ENCODE results near the gene DNAJC18. TPM values are rescaled to one million over a fixed set of nuclear protein-coding genes. Genes with fewer than 3 reads are reported as not detected.

DNAJC18 gene
- total RNA-seq, 6 experiments from 2014 or later, result 0.37 to 2.9 (median 0.75) TPM

DNA sequence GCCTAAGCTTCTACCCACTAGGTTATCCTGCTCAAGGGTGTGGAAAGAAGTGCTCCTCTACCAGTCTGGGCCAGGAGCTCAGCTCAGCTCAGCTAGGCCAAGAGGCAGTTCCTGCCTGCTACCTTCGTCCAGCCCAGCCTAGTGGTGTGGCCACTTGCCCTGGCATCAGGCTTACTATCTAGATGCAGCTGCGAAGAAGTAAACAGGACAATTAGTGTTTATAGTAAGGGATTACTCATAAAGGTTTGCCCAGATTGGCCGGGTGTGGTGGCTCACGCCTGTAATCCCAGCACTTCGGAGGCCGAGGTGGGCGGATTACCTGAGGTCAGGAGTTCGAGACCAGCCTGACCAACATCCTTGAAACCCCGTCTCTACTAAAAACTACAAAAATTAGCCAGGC is 22.7 kb downstream of the DNAJC18 start:
- ATAC-seq (no peak), DNase-seq (peak in 1 of 3 donors; percentile 28)
- H3K27ac ChIP-seq, result no peak overlapping the region
- no peaks in the 10 kb centered on the region for H3K4me1 ChIP-seq
- H3K4me3 ChIP-seq, result no peak overlapping the region
- no peaks in the 10 kb centered on the region for H3K36me3 ChIP-seq
- no peaks in the 10 kb centered on the region for H3K27me3 ChIP-seq
- intact Hi-C loops (cut with DNase I), result no loop called here
- 80% methylated on average over 8 of the region's 9 CpGs for WGBS (ENCODE audit: insufficient coverage, low coverage, low lambda C conversion rate, missing lambda C conversion rate)
- no peaks in the 10 kb centered on the region for H3K9me3 ChIP-seq
- TF ChIP-seq CTCF (IDR thresholded peaks at IDR 0.05) (no peak), POLR2A (IDR thresholded peaks at IDR 0.05) (no peak)

DNA sequence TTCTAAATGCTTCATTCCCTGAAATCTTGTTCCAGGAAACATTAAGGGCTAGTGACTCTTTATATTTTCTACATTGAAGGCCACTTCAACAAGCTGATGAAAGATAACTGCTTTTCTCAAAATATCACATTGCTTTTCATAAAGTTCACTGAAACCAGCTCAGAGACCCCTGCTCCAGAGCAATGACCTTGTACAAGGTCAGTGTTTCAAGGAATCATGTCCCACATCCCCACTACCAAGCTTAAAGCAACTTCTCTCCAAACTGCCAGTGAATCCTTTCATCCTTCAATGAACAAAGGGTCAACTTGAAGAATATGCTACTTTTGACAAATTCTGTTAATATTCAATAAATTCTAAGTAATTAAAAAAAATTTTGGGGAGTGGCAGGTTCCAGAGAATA is 23.5 kb downstream of the DNAJC18 start:
- no peak for ATAC-seq

GRCh38 chr5:139415221-139415861 is 24.0 kb downstream of the DNAJC18 start:
- ATAC-seq (no peak), DNase-seq (peak in 1 of 3 donors; percentile 39)
- 69% methylated on average over 3 of the region's 8 CpGs for WGBS (ENCODE audit: insufficient coverage, low coverage, low lambda C conversion rate, missing lambda C conversion rate)
- Histone ChIP-seq H3K4me3 (no peak overlapping the region), H3K36me3 (no peaks in the 10 kb centered on the region), H3K27me3 (no peaks in the 10 kb centered on the region), H3K9me3 (no peaks in the 10 kb centered on the region), H3K27ac (no peak overlapping the region), H3K4me1 (no peaks in the 10 kb centered on the region)
- intact Hi-C loops (cut with DNase I), result no loop called here
- no peak for TF ChIP-seq POLR2A (IDR thresholded peaks at IDR 0.05)
- no peak for TF ChIP-seq CTCF (IDR thresholded peaks at IDR 0.05)

More for the DNA sequence above, 23.5 kb downstream of the DNAJC18 start:
- Histone ChIP-seq H3K9me3 (no peaks in the 10 kb centered on the region), H3K27ac (no peak overlapping the region), H3K4me3 (no peak overlapping the region), H3K4me1 (no peaks in the 10 kb centered on the region), H3K36me3 (no peaks in the 10 kb centered on the region), H3K27me3 (no peaks in the 10 kb centered on the region)
- DNase-seq, result no peak
- TF ChIP-seq POLR2A (IDR thresholded peaks at IDR 0.05) (no peak), CTCF (IDR thresholded peaks at IDR 0.05) (no peak)
- intact Hi-C loops (cut with DNase I), result no loop called here

DNA sequence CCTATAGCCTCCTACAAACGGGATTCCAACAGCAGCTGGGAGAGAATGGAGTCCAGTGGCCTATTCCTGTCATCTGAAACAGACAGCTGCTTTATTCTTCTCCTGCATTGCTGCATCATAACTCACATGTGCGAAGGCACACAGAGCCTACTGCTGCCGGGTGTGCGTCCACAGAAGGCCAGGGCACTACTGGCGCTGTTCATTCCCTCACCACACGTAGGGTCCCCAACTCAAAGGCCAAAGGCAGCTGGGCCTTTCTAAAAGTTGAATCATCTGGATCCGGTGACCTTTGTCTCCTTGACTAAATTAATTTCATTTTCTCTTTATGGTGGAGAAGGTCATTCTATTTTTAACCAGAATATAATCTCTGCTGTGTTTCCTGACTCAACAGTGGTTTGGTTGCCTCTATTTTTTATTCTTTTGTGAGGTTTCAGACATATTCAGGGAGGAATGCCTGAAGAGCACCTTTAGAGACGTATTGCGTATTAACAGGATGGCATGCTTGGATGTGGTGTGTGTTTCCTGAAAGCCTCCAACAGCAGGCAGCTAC is 24.7 kb downstream of the DNAJC18 start:
- intact Hi-C loops (cut with DNase I), result no loop called here
- peak; percentile 33 to 45 (median 36) for ATAC-seq
- Histone ChIP-seq H3K4me3 (no peak overlapping the region), H3K9me3 (no peaks in the 10 kb centered on the region), H3K4me1 (no peaks in the 10 kb centered on the region), H3K27ac (no peak overlapping the region), H3K36me3 (no peaks in the 10 kb centered on the region), H3K27me3 (no peaks in the 10 kb centered on the region)
- no peak for TF ChIP-seq CTCF (IDR thresholded peaks at IDR 0.05)
- TF ChIP-seq POLR2A (IDR thresholded peaks at IDR 0.05), result no peak
- WGBS (ENCODE audit: insufficient coverage, low coverage, low lambda C conversion rate, missing lambda C conversion rate), result 60% methylated on average over 8 of the region's 9 CpGs
- peak in 1 of 3 donors; percentile 19 for DNase-seq

All from right lobe of liver (tissue), 6 donors.